B cell (primary cell): Measurements from ENCODE around the gene FARP1. TPM values are rescaled to one million over a fixed set of nuclear protein-coding genes. Genes with fewer than 3 reads are reported as not detected.

Experiments
- ATAC-seq: fragments of 200-7000 bp; cut with Tn5 transposase; one replicate; pipeline ENCODE4 v1.10.0; 2021; ENCODE audit warnings: low read depth, mild to moderate bottlenecking, moderate number of reproducible peaks, moderate library complexity
- CTCF ChIA-PET: fragments of 350-600 bp; sonication (Branson Sonifier 250); formaldehyde crosslinking; loops from one replicate; lab custom pipeline; 2021; ENCODE audit warnings: antibody characterized with exemption, inconsistent platforms; lab: Charles Lee
- POLR2A ChIA-PET: fragments of 350-600 bp; sonication (Branson Sonifier 250); formaldehyde crosslinking; loops from one replicate; lab custom pipeline; 2021; ENCODE audit warnings: antibody characterized with exemption; lab: Charles Lee
- DNase-seq: peaks from one replicate; pipeline ENCODE4 v3.0.0; 2013
- H2AFZ ChIP-seq: 2 replicates; pipeline ENCODE4 v1.6.1; 2012; ENCODE audit warnings: mild to moderate bottlenecking, low read depth, low read length; ENCODE audit not compliant: insufficient read depth, poor library complexity, severe bottlenecking
- H3K27ac ChIP-seq, 2 donors: 1 replicate in 1 of 2; 2 replicates in 1 of 2; pipeline ENCODE4 v1.5.1; 2012 to 2013; ENCODE audit warnings: low read length in 2 of 2, mild to moderate bottlenecking in 2 of 2, moderate library complexity in 1 of 2
- H3K27me3 ChIP-seq, 4 experiments: fragments of 200-600 bp in 1 of 4; sonication (generic) in 1 of 4; replicated peaks in 1 of 4; 1 replicate in 2 of 4; 2 replicates in 2 of 4; pipeline versions ENCODE4 v1.6.1 to v1.7.0; 2013 to 2016; ENCODE audit warnings: low read length in 3 of 4, mild to moderate bottlenecking in 2 of 4, mixed read lengths in 1 of 4, moderate library complexity in 1 of 4; ENCODE audit not compliant: insufficient read depth in 4 of 4, control insufficient read depth in 3 of 4; ENCODE audit errors: control extremely low read depth in 1 of 4
- H3K36me3 ChIP-seq, 2 experiments: replicated peaks in 1 of 2; 1 replicate in 1 of 2; 2 replicates in 1 of 2; pipeline versions ENCODE4 v1.6.1 to v1.7.1; 2013; ENCODE audit warnings: low read length in 1 of 2; ENCODE audit not compliant: insufficient read depth in 2 of 2, control insufficient read depth in 1 of 2; ENCODE audit errors: control extremely low read depth in 1 of 2, extremely low read depth in 1 of 2
- H3K4me1 ChIP-seq, 2 donors: fragments of 200-600 bp in 1 of 2; sonication (generic) in 1 of 2; 1 replicate in 1 of 2; 2 replicates in 1 of 2; pipeline versions ENCODE4 v1.5.1 to v1.6.1; 2013 to 2017; ENCODE audit warnings: low read length in 2 of 2; ENCODE audit not compliant: control insufficient read depth in 2 of 2, insufficient read depth in 2 of 2
- H3K4me2 ChIP-seq: replicated peaks from 2 replicates; pipeline ENCODE3; 2012; ENCODE audit warnings: mild to moderate bottlenecking, low read depth, low read length; ENCODE audit not compliant: poor library complexity, severe bottlenecking
- H3K4me3 ChIP-seq, 5 experiments: fragments of 200-600 bp in 1 of 5; sonication (generic) in 1 of 5; 1 replicate in 3 of 5; 2 replicates in 2 of 5; pipeline versions ENCODE4 v1.5.1 to v1.7.0; 2011 to 2016; ENCODE audit warnings: low read length in 4 of 5, mild to moderate bottlenecking in 4 of 5, low read depth in 2 of 5, control low read depth in 1 of 5, moderate library complexity in 1 of 5; ENCODE audit not compliant: insufficient read depth in 1 of 5; ENCODE audit errors: control extremely low read depth in 1 of 5, extremely low read depth in 1 of 5
- H3K79me2 ChIP-seq: fragments of 200-600 bp; sonication (generic); one replicate; pipeline ENCODE4 v1.6.0; 2016; ENCODE audit warnings: low read length; ENCODE audit not compliant: control insufficient read depth, insufficient read depth
- H3K9ac ChIP-seq: fragments of 200-600 bp; sonication (generic); 2 replicates; pipeline ENCODE4 v1.6.1; 2017; ENCODE audit warnings: mild to moderate bottlenecking, low read length, moderate library complexity
- H3K9me3 ChIP-seq, 3 donors: one replicate each; pipeline versions ENCODE4 v1.6.1 to v1.7.1; 2013; ENCODE audit warnings: low read length in 2 of 3; ENCODE audit not compliant: control insufficient read depth in 2 of 3, insufficient read depth in 1 of 3; ENCODE audit errors: control extremely low read depth in 1 of 3
- H4K20me1 ChIP-seq: 2 replicates; pipeline ENCODE4 v1.6.0; 2012; ENCODE audit warnings: mild to moderate bottlenecking, low read length; ENCODE audit not compliant: insufficient read depth, control insufficient read depth, poor library complexity, severe bottlenecking
- H3K27ac Mint-ChIP-seq: one replicate; pipeline ENCODE4 v1.8.0; 2021; ENCODE audit warnings: mixed read lengths
- H3K27me3 Mint-ChIP-seq: one replicate; pipeline ENCODE4 v1.8.0; 2021; ENCODE audit warnings: mixed read lengths
- H3K4me1 Mint-ChIP-seq: one replicate; pipeline ENCODE4 v1.8.0; 2021; ENCODE audit warnings: mixed read lengths
- H3K4me3 Mint-ChIP-seq: one replicate; pipeline ENCODE4 v1.8.0; 2021; ENCODE audit warnings: mixed read lengths
- H3K9me3 Mint-ChIP-seq: one replicate; pipeline ENCODE4 v1.8.0; 2022; ENCODE audit warnings: mixed read lengths; ENCODE audit not compliant: insufficient read depth
- CTCF ChIP-seq: fragments of 200-600 bp; IDR thresholded peaks from one replicate; pipeline ENCODE4 v1.8.0; 2022; ENCODE audit warnings: antibody characterized with exemption, mild to moderate bottlenecking
- EZH2 ChIP-seq: IDR thresholded peaks from 2 replicates; pipeline ENCODE4 v1.6.1; 2012; ENCODE audit warnings: borderline replicate concordance, low read depth, mild to moderate bottlenecking, moderate library complexity, low read length; ENCODE audit not compliant: insufficient read depth, poor library complexity, severe bottlenecking
- whole genome bisulfite sequencing: methylation state at CpG from one replicate; pipeline ENCODE4 v1.1.5; 2013; ENCODE audit warnings: missing lambda C conversion rate; ENCODE audit not compliant: insufficient coverage; 5-methylcytosine and 5-hydroxymethylcytosine counted together
- intact Hi-C: fragments of 100-400 bp; cut with micrococcal nuclease; formaldehyde crosslinking; loops from one replicate; pipeline ENCODE4 v1.10.0; 2022
- polyA plus RNA-seq: library from polyadenylated mRNA; depleted of rRNA; stranded (reverse); fragments of >200 nt; gene quantifications from 2 replicates; pipeline ENCODE4 v1.2.3, GENCODE V29; 2012
- total RNA-seq, 2 donors: library from RNA; stranded (reverse); fragments of 120-200 nt in 1 of 2; gene quantifications; 1 replicate in 1 of 2; 2 replicates in 1 of 2; pipeline versions ENCODE4 v1.2.3 to v1.2.4, GENCODE V29; 2013 to 2022

FARP1 gene
- total and polyA plus RNA-seq, 2 donors (not counting 1 experiment from before 2014, with no cell fraction given): 0.15 to 1.5 TPM

- no peak for DNase-seq
- no peaks in the 10 kb centered on the region for H3K27me3 ChIP-seq
- H3K9me3 ChIP-seq: no peaks in the 10 kb centered on the region
- Mint-ChIP-seq H3K4me1 (no peaks in the 10 kb centered on the region), H3K27me3 (peaks cover 7% of the 10 kb centered on the region), H3K27ac (no peak overlapping the region), H3K9me3 (no peaks in the 10 kb centered on the region), H3K4me3 (no peak overlapping the region)
- WGBS: no CpG with 5 or more reads among the region's 6 CpGs
- TF ChIP-seq EZH2 (no peak), CTCF (no peak)
- POLR2A ChIA-PET: no interaction called here
- H3K4me1 ChIP-seq: no peaks in the 10 kb centered on the region
- no peak overlapping the region for H2AFZ ChIP-seq
- no peaks in the 10 kb centered on the region for H3K79me2 ChIP-seq
- no peak overlapping the region for H3K27ac ChIP-seq
- no peak overlapping the region for H3K9ac ChIP-seq
- ATAC-seq: no peak
- CTCF ChIA-PET: no interaction called here
- intact Hi-C loops: no loop called here
- no peak overlapping the region for H3K4me3 ChIP-seq
- no peak overlapping the region for H3K4me2 ChIP-seq
- no peaks in the 10 kb centered on the region for H3K36me3 ChIP-seq
- H4K20me1 ChIP-seq: no peaks in the 10 kb centered on the region
Observed at GRCh38 chr13:98215508-98215907, 72.6 kb downstream of the FARP1 start.

GRCh38 chr13:98216135-98216565 is 73.3 kb downstream of the FARP1 start:
- no peak overlapping the region for H3K4me3 ChIP-seq
- TF ChIP-seq CTCF: no peak
- no peak for TF ChIP-seq EZH2
- no peaks in the 10 kb centered on the region for H3K79me2 ChIP-seq
- Mint-ChIP-seq H3K27ac (no peak overlapping the region), H3K4me1 (no peaks in the 10 kb centered on the region), H3K4me3 (no peak overlapping the region), H3K9me3 (no peaks in the 10 kb centered on the region), H3K27me3 (peaks cover 7% of the 10 kb centered on the region)
- H3K27ac ChIP-seq: no peak overlapping the region
- H3K4me1 ChIP-seq: no peaks in the 10 kb centered on the region
- no peak overlapping the region for H3K9ac ChIP-seq
- DNase-seq (no peak), ATAC-seq (no peak)
- no peak overlapping the region for H3K4me2 ChIP-seq
- no peaks in the 10 kb centered on the region for H3K9me3 ChIP-seq
- 57% methylated on average over 3 of the region's 4 CpGs for WGBS
- H3K36me3 ChIP-seq: no peaks in the 10 kb centered on the region
- no peaks in the 10 kb centered on the region for H4K20me1 ChIP-seq
- CTCF ChIA-PET: no interaction called here
- H2AFZ ChIP-seq: no peak overlapping the region
- intact Hi-C loops: no loop called here
- POLR2A ChIA-PET: no interaction called here
- no peaks in the 10 kb centered on the region for H3K27me3 ChIP-seq
